Activated CD4-positive, alpha-beta memory T cell treated with anti-CD3 and anti-CD28 coated beads, Interleukin-2, amount 10 ng/mL, durations not matched to agents 7 days and 5 days (primary cell): Measurements from ENCODE around the gene SV2C. TPM values are rescaled to one million over a fixed set of nuclear protein-coding genes. Genes with fewer than 3 reads are reported as not detected.

Experiments used
- CTCF ChIA-PET: fragments of 350-600 bp; sonication (Branson Sonifier 250); formaldehyde crosslinking; loops from one replicate; lab custom pipeline; 2021; ENCODE audit warnings: antibody characterized with exemption, inconsistent platforms; lab: Charles Lee
- POLR2A ChIA-PET: fragments of 350-600 bp; sonication (Branson Sonifier 250); formaldehyde crosslinking; loops from one replicate; lab custom pipeline; 2021; ENCODE audit warnings: antibody characterized with exemption; lab: Charles Lee
- DNase-seq: peaks from one replicate; pipeline ENCODE4 v3.0.0-alpha.2; 2020
- H3K27ac Mint-ChIP-seq: one replicate; pipeline ENCODE4 v1.8.0; 2021; ENCODE audit warnings: mild to moderate bottlenecking, mixed read lengths
- H3K27me3 Mint-ChIP-seq: one replicate; pipeline ENCODE4 v1.8.0; 2021; ENCODE audit warnings: mixed read lengths
- H3K36me3 Mint-ChIP-seq: one replicate; pipeline ENCODE4 v1.8.0; 2021; ENCODE audit warnings: low read depth, mixed read lengths
- H3K4me1 Mint-ChIP-seq: one replicate; pipeline ENCODE4 v1.8.0; 2021; ENCODE audit warnings: mixed read lengths
- H3K4me3 Mint-ChIP-seq: one replicate; pipeline ENCODE4 v1.8.0; 2021; ENCODE audit warnings: mild to moderate bottlenecking, mixed read lengths
- H3K9me3 Mint-ChIP-seq: one replicate; pipeline ENCODE4 v1.8.0; 2021; ENCODE audit warnings: mixed read lengths
- total RNA-seq, 2 experiments: library from RNA; stranded (reverse); gene quantifications; one replicate each; pipeline ENCODE4 v1.2.3, GENCODE V29; 2021

SV2C gene
- total RNA-seq, 2 experiments from 2014 or later, result 0.28 to 0.33 TPM

DNA sequence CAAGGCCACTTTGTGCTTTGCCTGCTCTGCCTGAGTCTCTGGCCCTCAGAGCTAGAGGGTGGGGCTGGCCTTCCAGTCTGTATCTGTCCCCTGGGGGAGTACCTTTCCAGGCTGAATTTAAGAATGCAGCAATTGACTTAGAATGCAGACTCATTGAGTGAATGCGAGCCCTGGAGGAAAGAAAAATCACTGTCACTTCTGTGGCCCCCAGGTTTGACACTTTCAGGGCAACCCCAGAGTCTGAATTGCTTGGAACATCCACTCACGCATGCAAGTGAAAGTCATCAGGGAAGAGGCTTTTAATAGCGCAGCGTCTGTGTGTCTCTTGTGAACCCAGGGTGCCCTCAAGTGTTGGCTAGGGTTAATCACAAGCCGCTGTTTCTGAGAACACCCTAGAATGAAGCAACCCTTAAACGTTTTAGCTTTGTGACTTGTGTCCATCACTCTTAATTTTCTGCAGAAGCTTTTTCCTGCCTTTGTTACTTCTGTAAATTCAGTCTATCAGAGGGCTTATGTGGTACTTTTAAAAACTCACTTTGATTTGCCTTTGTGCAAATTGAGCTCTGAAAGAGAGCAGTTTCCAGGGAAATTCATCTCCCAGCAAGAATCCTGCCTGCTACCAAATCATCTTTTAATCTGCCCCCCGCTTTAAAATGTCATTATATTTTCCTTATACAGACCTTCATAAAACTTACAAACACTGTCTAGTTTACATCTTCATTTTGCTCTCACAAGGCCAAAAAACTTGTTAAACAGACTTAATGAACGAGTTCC lies 173.1 kb downstream of the SV2C start:
- POLR2A ChIA-PET, result interaction anchor here (0.6 to 1.2 kb wide), 4 partner anchors 12 to 291 kb away, joined by 3 to 4 read pairs (median 4); no protein-coding TSS in a partner anchor

DNA sequence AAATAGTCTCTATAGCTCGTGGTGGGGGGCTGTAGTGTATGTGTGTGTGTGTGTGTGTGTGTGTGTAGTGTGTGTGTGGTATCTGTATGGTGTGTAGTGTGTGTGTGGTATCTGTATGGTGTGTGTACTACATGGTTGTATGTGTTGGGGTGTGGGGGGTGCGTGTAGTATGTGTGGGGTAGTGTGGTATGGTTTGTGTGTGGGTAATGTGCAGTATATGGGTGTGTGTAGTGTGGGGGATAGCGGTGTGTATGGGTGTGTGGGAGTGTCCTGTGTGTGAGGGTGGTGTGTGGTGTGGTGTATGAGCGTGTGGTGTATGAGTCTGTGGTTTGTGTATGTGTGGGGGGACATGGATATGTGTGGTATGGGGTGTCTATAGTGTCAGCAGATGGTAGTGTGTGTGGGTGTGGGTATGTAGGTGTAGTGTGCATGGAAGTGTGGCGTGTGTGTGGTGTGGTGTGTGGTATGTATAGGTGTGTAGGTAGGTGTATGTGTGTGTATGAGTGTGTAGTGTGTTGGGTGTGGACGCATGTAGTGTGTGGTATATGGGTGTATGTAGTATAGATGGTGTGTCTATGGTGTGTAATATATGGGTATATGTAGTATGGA lies 174.1 kb downstream of the SV2C start:
- CTCF ChIA-PET, result interaction anchor here (0.9 to 5.2 kb wide), 14 partner anchors 10 to 1020 kb away, joined by 3 to 42 read pairs (median 6); partner anchors contain the start of genes ANKRD31 and IQGAP2
- peaks cover 6% of the 10 kb centered on the region for H3K9me3 Mint-ChIP-seq
- H3K4me1 Mint-ChIP-seq, result peaks cover 11% of the 10 kb centered on the region
- no peak for DNase-seq
- peaks cover 12% of the 10 kb centered on the region for H3K36me3 Mint-ChIP-seq
- POLR2A ChIA-PET, result interaction anchor here (1.2 to 1.4 kb wide), 2 partner anchors 82 to 147 kb away, joined by 4 read pairs; no protein-coding TSS in a partner anchor
- no peak overlapping the region for H3K4me3 Mint-ChIP-seq
- peaks cover 15% of the 10 kb centered on the region for H3K27me3 Mint-ChIP-seq
- no peak overlapping the region for H3K27ac Mint-ChIP-seq

More for the DNA sequence above, 173.1 kb downstream of the SV2C start:
- peaks cover 10% of the 10 kb centered on the region for H3K4me1 Mint-ChIP-seq
- CTCF ChIA-PET, result interaction anchor here (0.6 to 5.2 kb wide), 33 partner anchors 9 to 1019 kb away, joined by 3 to 42 read pairs (median 4); partner anchors contain the start of genes ANKRD31 and IQGAP2
- H3K4me3 Mint-ChIP-seq, result no peak overlapping the region
- H3K36me3 Mint-ChIP-seq, result peaks cover 3% of the 10 kb centered on the region
- H3K27me3 Mint-ChIP-seq, result peaks cover 16% of the 10 kb centered on the region
- H3K27ac Mint-ChIP-seq, result no peak overlapping the region
- no peaks in the 10 kb centered on the region for H3K9me3 Mint-ChIP-seq
- DNase-seq, result peak; percentile 75

DNA sequence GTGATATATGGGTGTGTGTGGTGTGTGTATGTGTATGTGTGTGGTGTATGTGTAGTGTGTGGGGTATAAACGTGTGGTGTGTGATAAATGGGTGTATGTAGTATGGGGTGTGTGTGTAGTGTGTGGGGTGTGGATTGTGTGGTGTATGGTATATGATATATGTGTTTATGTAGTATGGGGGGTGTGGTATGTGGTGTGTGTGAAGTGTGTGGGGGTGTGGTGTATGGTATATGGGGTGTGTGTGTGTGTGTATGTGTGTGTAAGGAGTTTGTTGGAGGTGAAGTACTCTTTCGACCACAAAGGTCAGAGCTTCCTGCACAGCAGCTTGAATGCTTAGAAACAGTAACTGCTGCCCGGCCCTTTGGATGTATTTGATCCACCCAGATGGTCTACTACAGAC lies 174.7 kb downstream of the SV2C start:
- Mint-ChIP-seq H3K27me3 (peaks cover 16% of the 10 kb centered on the region), H3K4me3 (no peak overlapping the region), H3K9me3 (peaks cover 11% of the 10 kb centered on the region), H3K36me3 (peaks cover 18% of the 10 kb centered on the region), H3K27ac (no peak overlapping the region), H3K4me1 (peaks cover 17% of the 10 kb centered on the region)
- DNase-seq, result no peak
- POLR2A ChIA-PET, result interaction anchor here (1.0 to 1.4 kb wide), 3 partner anchors 67 to 145 kb away, joined by 4 to 6 read pairs (median 4); partner anchors contain the start of gene IQGAP2
- CTCF ChIA-PET, result interaction anchor here (0.7 to 5.2 kb wide), 4 partner anchors 55 to 1021 kb away, joined by 3 to 42 read pairs (median 7); partner anchors contain the start of genes ANKRD31 and IQGAP2

DNA sequence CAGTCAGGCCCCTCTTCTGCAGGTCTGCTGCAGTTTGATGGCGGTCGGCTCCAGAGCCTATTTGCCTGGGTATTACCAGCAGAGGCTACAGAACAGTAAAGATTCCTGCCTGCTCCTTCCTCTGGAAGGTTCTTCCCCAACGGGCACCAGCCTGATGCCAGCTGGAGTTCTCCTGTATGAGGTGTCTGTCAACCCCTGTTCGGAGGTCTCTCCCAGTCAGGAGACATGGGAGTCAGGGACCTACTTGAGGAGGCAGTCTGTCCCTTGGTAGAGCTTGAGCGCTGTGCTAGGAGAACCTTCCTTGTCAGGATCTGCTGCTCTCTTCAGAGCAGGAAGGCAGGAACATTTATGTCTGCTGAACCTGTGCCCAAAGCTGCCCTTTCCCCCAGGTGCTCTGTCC lies 181.5 kb downstream of the SV2C start:
- H3K4me3 Mint-ChIP-seq, result no peak overlapping the region
- H3K9me3 Mint-ChIP-seq, result peaks cover 22% of the 10 kb centered on the region
- H3K27ac Mint-ChIP-seq, result no peak overlapping the region
- peaks cover 6% of the 10 kb centered on the region for H3K27me3 Mint-ChIP-seq
- POLR2A ChIA-PET, result interaction anchor here (1.1 kb wide), 1 partner anchor 62 kb away, joined by 3 read pairs; no protein-coding TSS in a partner anchor
- CTCF ChIA-PET, result no interaction called here
- peaks cover 32% of the 10 kb centered on the region for H3K36me3 Mint-ChIP-seq
- peaks cover 31% of the 10 kb centered on the region for H3K4me1 Mint-ChIP-seq
- no peak for DNase-seq

DNA sequence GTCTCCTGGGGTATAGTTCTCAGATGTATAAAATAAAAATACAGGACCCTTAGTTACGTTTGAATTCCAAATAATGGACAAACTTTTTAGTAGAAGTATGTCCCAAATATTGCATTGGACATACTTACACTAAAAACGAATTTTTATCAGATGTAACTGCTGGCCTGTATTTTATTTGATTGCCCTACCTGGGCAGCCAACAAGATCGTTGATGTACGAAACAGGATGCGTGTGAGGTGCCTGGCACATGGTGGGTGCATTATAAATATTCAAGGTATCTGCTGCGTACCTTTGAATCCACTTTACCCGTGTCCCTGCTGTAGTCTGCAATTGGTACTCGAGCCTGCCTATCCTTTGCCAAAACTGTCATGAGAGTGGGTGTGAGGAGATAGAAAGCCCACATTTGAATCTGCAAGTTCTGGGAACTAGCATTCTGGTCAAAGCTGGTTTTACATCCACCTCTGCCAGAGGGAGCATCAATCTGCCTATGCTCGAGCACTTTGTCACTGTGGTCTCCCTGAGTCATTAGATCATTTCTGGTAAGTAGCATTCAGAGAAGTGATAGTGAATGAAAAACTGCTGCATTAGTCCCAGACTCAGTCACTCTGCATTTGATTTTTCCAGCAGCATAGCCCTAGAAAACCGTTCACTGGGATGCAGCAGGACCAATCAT lies 186.2 kb downstream of the SV2C start:
- Mint-ChIP-seq H3K4me3 (peak overlapping the region; percentile 53), H3K9me3 (peaks cover 2% of the 10 kb centered on the region), H3K27ac (peak overlapping the region; percentile 88), H3K4me1 (peaks cover 37% of the 10 kb centered on the region), H3K36me3 (peaks cover 14% of the 10 kb centered on the region), H3K27me3 (no peaks in the 10 kb centered on the region)
- peak; percentile 63 for DNase-seq
- ChIA-PET CTCF (interaction anchor here (0.9 to 1.8 kb wide), 5 partner anchors 13 to 761 kb away, joined by 3 to 7 read pairs (median 4); no protein-coding TSS in a partner anchor), POLR2A (interaction anchor here (0.9 to 4.7 kb wide), 10 partner anchors 14 to 552 kb away, joined by 3 to 40 read pairs (median 4); partner anchors contain the start of genes IQGAP2 and POC5)

DNA sequence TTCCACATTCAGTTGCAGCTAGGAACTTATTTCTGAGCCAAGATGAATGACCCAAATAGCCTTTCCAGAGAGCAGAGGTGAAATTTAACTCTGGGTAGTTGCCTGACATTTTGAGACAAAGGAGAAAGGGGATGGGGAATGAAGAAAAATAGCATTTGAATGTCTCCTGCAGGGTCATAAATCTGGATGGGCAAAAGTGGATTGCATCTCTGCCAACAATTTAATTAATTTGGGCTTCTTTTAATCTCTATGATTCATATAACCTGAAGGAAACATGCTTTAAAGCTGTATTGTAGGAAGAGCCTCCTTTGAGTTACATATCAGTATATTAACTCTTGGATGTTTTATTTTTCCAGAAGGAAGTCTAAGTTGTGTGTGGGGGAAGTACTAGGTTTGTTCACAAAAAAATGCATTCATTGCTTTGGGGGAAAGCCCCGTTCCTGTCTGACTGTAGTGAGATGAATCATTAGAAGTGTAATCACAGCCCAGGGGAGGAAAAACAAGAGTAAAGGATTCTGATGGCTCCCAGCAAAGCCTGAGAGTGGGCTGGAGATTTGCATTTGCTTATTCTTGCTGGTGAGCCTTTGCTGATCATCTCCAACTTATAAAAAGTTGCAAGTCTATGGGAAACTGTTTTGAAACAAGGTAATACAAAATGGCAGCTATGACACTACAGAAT lies 186.9 kb downstream of the SV2C start:
- Mint-ChIP-seq H3K27ac (peak overlapping the region; percentile 88), H3K27me3 (no peaks in the 10 kb centered on the region), H3K9me3 (peaks cover 2% of the 10 kb centered on the region), H3K36me3 (peaks cover 13% of the 10 kb centered on the region), H3K4me3 (peak overlapping the region; percentile 53), H3K4me1 (peaks cover 37% of the 10 kb centered on the region)
- ChIA-PET CTCF (interaction anchor here (1.0 to 1.8 kb wide), 3 partner anchors 14 to 95 kb away, joined by 3 to 7 read pairs (median 5); no protein-coding TSS in a partner anchor), POLR2A (interaction anchor here (0.7 to 4.7 kb wide), 10 partner anchors 9 to 553 kb away, joined by 3 to 40 read pairs (median 4); partner anchors contain the start of genes IQGAP2 and POC5)
- peak; percentile 26 for DNase-seq

DNA sequence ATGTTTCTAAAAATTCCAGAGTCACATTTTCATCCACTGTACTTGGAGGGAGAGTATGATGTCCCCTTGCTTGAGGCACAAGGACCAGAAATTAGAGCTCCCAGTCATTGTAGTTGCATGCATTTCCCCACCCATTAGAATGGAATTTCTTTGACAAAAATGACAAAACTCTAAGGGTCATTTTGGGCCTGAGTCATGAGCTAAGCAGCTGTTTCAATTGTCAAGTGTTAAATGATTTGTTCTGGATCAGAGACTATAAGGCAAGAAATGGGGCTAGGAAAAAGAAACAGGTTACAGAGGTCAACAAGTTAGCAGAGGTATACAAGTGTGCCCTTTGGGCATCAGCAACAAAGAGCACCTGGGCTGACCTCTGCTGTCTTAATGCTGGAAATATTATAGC lies 188.7 kb downstream of the SV2C start:
- Mint-ChIP-seq H3K36me3 (peaks cover 13% of the 10 kb centered on the region), H3K4me3 (no peak overlapping the region), H3K4me1 (peaks cover 34% of the 10 kb centered on the region), H3K27ac (no peak overlapping the region), H3K9me3 (peaks cover 2% of the 10 kb centered on the region), H3K27me3 (no peaks in the 10 kb centered on the region)
- CTCF ChIA-PET, result interaction anchor here (0.7 to 1.5 kb wide), 5 partner anchors 15 to 275 kb away, joined by 3 to 5 read pairs (median 4); no protein-coding TSS in a partner anchor
- no peak for DNase-seq
- POLR2A ChIA-PET, result interaction anchor here (3.3 kb wide), 1 partner anchor 54 kb away, joined by 33 read pairs; no protein-coding TSS in a partner anchor

DNA sequence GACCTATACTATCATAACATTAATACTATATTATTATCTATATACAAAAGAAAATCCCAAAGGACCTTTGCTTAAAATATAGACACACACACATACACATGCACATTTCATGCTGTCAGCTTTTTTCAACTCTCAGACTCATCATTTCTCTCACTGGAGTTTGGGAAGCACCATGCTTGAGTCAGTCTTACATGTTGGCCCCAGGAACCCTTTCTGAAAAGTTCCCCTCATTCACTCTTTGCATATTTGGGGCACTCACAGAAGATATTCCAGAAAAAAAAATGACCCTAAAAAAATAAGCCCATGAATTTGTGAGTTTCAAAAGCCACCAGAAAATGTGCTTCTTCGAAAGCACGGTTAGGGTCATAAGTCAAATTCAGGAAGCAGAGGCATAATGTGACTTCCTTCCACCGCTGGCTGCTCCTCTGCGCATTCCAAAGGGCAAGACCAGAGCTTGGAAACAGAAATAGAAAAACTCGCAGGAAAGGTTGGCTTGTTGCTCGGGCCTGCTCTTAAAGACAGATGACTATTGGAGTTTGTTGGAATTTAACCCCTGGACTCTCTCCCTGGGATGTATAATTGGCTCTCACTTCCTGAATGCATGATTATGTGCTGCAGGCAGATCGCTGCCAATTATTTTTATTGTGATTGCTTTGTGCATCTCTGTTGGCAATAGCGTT lies 190.2 kb downstream of the SV2C start:
- no peaks in the 10 kb centered on the region for H3K27me3 Mint-ChIP-seq
- peaks cover 13% of the 10 kb centered on the region for H3K36me3 Mint-ChIP-seq
- H3K27ac Mint-ChIP-seq, result no peak overlapping the region
- H3K4me1 Mint-ChIP-seq, result peaks cover 28% of the 10 kb centered on the region
- ChIA-PET CTCF (interaction anchor here (1.3 to 1.5 kb wide), 2 partner anchors 273 to 501 kb away, joined by 3 read pairs; no protein-coding TSS in a partner anchor), POLR2A (interaction anchor here (1.0 kb wide), 1 partner anchor 47 kb away, joined by 3 read pairs; no protein-coding TSS in a partner anchor)
- peaks cover 2% of the 10 kb centered on the region for H3K9me3 Mint-ChIP-seq
- no peak for DNase-seq
- no peak overlapping the region for H3K4me3 Mint-ChIP-seq

DNA sequence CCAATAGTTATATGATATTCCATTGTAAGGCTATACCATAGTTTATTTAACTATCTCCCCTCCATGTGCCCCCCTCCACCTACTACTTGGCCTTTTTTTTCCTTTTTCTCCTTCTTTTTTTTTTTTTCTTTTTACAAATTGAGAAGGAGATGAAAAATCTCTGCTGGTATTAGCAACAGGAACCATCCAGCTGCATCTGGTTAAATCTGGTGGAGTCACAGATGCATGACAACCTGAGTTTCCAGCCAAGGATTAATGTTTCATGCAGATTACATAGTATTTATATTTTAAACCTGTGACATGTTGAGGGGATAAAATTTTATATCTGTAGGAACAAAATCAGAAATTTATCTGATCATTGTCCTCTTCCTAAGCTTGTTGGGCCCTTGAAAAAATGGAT lies 191.4 kb downstream of the SV2C start:
- ChIA-PET POLR2A (interaction anchor here (1.0 kb wide), 1 partner anchor 46 kb away, joined by 3 read pairs; no protein-coding TSS in a partner anchor), CTCF (interaction anchor here (0.7 to 1.3 kb wide), 2 partner anchors 18 to 163 kb away, joined by 3 read pairs; no protein-coding TSS in a partner anchor)
- Mint-ChIP-seq H3K9me3 (peaks cover 2% of the 10 kb centered on the region), H3K27ac (no peak overlapping the region), H3K36me3 (peaks cover 13% of the 10 kb centered on the region), H3K27me3 (no peaks in the 10 kb centered on the region), H3K4me3 (no peak overlapping the region), H3K4me1 (peaks cover 18% of the 10 kb centered on the region)
- no peak for DNase-seq

DNA sequence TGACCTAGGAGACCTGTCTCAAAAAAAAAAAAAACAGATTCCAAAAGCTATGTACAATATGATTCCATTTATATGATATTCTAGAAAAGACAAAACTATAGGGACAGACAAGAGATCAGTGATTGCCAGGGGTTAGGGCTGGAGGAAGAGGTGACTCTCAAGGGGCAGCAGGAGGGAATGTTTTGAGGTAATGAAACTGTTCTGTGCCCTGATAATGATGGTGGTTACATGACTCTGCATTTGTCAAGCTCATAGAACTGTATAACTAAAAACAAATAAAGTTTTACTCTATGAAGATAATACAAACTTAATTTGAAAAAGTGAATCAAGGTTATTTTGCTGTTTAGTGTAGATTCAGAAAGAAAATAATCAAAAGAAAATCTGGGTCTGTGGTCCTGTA lies 194.6 kb downstream of the SV2C start:
- Mint-ChIP-seq H3K4me1 (no peaks in the 10 kb centered on the region), H3K27me3 (no peaks in the 10 kb centered on the region), H3K4me3 (no peak overlapping the region), H3K27ac (no peak overlapping the region), H3K9me3 (no peaks in the 10 kb centered on the region), H3K36me3 (peaks cover 10% of the 10 kb centered on the region)
- CTCF ChIA-PET, result no interaction called here
- POLR2A ChIA-PET, result no interaction called here
- no peak for DNase-seq

DNA sequence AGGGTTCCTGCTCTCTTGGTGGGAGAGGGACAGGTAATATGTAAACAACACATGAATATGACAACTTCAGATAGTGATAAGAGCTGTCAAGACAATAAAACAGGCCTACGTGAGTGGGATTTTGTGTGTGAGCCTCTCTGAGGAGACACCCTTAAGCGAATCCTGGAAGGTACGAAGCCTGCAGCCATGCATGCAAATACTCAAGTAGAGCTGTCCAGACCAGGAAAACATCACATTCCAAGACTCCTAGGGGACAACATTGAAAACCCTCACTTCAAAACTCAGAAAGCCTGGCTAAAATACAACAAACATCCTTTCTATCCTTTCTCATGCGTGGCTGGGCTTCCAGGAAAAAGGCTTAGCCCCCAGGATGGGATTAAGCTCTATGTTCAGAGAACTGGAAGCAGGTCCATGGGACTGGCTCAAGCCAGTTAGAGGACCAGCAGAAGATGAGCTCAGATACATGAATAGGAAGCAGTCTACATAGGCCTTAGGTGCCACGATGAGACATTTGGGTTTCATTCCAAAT lies 195.1 kb downstream of the SV2C start:
- ChIA-PET POLR2A (interaction anchor here (0.9 to 1.3 kb wide), 2 partner anchors 8 to 48 kb away, joined by 3 read pairs; no protein-coding TSS in a partner anchor), CTCF (interaction anchor here (2.0 kb wide), 1 partner anchor 31 kb away, joined by 4 read pairs; no protein-coding TSS in a partner anchor)
- peaks cover 8% of the 10 kb centered on the region for H3K36me3 Mint-ChIP-seq

More for the DNA sequence above, 195.1 kb downstream of the SV2C start:
- Mint-ChIP-seq H3K27ac (no peak overlapping the region), H3K4me3 (no peak overlapping the region), H3K27me3 (no peaks in the 10 kb centered on the region), H3K9me3 (no peaks in the 10 kb centered on the region), H3K4me1 (peaks cover 1% of the 10 kb centered on the region)
- DNase-seq, result no peak
